ENCODE results near the gene MTARC1.

Gene MTARC1

GRCh38 chr1:220807726-220808125 is 21.0 kb downstream of the MTARC1 start:
- no peak for DNase-seq

DNA sequence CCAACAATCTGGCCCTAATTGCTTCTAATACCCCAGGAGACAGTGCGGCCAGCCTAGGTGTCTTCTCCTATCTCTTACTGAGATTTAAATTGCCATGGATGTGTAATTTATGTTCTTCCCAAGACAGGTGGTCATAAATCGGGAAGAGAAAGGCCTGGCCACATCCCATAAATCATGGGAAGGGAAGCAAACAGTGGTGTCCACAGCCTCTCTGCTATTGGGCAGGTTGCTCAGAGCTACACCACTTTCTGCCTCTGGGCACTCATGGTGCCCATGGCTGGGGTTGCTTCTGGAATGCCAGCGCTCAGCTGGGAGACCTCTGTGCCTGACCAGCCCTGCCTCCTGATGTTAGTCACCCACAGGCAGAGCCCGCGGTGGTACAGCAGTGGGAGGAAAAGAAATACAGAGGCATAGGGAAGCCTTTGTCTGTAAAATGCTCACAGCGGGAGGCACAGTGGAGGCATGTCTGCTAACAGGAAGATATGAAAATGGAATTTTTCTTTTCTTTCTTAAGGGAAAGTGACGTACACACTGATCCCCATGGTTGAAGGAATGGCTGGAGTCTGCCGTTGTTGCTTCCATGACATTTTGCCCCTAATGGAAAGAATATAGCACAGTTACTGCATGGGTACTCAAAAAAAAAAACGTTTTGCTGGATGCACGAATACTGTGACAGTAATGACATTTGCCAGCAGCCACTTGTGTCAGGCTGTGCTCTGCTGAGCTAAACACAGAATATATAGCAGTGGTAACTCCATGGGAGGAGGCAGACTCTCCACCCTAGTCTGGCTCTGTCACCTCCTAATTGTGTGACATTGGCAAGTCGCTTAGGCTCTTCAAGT is 21.9 kb downstream of the MTARC1 start:
- no peak for DNase-seq

GRCh38 chr1:220809187-220809550 is 22.5 kb downstream of the MTARC1 start:
- no peak for DNase-seq

- DNase-seq = no peak
Observed at GRCh38 chr1:220809704-220810103, 23.0 kb downstream of the MTARC1 start.

DNA sequence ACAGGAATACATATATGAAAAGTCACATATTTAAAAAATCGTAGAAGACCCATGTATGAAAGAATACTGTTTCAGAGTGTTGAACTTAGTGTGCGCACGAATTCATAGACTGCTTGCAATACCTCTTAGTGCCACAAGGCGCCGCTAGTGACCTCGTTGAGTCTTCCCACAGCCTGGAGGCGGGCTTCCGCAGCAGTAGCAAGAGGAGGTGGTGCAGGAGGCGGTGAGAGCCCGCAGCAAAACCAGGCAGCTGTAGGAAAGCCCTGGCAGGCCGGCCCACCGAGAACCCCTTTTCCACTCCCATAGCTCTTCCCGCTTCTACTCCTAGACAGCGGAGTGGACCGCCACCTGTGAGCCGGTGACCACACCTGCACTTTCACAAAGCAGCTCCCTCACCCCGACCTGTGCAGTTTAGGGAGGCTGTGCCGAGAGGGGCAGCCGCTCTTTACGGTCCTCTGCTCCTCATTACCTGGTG is 23.5 kb downstream of the MTARC1 start:
- peak; percentile 88 for DNase-seq

GRCh38 chr1:220810963-220811362 is 24.2 kb downstream of the MTARC1 start:
- no peak for DNase-seq

DNA sequence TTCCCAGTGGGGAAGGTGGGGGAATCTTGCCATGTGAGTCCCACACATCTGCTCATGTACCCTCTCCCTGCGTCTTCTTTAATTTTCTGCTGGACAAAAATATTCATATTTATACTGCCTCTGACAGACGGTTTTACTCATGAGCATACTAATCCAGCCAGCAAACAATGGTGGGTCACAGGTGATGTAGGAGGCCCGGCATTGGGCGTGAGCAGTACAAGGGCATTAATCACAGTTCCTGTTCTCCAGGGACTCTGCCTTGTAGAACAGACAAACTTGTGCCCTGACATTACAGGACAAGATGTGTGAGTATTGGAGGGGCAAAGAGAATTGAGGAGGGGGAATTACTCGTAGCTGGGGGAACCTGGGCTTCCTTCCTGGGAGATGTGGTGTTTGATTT is 25.0 kb downstream of the MTARC1 start:
- no peak for DNase-seq

DNA sequence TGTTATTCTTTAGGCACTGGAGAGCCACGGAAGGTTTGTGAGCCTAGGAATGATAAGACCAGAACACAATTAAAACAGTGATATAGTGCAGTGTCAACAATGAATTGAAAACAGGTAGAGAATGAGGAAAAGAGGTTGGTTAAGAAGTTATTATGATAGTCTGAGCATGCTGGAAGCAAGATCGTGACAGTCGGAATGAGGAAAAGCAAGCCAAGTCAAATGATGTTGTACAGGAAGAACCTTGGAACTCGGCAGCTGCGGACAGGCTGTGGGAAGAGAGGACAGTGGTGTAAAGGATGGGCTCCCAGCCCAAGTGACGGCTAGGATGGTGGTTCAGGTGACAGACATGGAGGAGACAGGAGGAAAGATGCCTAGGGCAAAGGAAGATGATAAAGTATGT is 25.6 kb downstream of the MTARC1 start:
- DNase-seq = no peak

GRCh38 chr1:220813013-220813412 is 26.3 kb downstream of the MTARC1 start:
- DNase-seq = peak; percentile 29

DNA sequence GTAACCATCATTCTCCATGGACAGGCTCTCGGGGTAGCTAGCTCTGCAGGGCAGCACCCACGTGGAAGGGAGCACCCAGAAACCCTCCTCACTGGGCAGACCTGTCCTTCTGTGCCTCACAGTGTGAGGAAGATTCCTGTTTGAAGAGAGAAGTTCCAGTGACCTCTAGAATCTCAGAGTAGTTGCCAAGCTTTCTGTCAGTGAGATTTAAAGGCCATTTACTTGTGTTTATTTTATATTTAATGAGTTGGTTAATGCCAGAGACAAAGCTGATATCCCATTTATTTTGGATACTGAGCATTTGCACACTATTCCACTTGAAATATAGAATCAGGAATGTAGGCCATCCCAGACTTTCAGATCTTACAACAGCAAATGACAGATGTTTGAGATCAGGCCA is 28.7 kb downstream of the MTARC1 start:
- DNase-seq = no peak

DNA sequence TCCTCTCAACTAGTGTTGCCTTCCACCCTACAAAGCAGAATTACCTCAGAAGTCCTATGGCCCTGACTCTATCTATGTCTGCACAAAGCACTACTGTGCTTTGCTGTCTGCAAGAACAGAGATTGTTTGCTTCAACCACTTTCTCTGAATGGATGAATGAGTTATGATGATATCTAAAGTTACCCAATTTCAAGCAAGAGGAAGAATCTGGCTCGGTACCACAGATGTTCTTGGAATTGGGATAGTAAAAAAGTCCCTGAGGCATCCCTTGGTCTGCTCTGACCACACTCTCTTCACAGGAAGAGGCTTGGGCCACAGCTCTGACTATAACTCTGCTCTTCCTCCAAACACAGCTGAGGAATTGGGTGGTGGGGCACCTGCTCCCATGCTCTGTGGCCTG is 31.2 kb downstream of the MTARC1 start:
- DNase-seq = peak; percentile 2

DNA sequence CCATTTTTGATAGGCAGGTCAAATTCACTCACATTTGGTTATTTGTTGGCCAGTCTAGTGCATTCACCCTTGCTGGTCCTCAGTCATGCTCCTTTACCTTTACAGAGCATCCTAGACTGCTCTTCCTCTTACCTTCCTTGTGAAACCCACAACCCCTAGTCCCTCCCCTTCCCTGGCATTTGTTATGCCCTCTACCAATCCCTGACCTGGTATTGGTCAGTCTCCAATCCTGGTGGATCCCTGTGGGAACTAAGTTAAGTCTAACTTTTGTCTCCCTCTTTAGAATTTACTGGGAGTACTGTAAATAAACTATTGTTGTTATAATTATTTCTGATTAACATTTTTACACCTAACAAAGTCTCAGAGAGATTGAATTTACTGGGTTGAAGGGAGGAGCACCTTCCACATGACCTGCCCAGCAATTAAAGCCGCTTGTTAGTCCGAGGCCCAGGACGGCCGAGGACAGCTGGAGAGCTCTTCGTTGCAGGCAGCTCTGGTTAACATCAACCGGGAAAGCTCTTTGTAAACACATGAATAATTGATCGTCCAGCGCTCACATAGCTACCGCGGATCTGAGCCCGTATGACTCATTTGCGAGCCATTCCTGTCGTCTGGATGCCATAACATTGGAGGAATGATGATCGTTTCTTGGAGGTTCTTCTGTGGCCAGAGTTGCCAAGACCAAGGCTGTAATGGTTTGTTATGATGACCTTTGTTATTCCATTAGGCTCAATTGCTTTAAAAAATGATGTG is 31.9 kb downstream of the MTARC1 start:
- DNase-seq = no peak

DNA sequence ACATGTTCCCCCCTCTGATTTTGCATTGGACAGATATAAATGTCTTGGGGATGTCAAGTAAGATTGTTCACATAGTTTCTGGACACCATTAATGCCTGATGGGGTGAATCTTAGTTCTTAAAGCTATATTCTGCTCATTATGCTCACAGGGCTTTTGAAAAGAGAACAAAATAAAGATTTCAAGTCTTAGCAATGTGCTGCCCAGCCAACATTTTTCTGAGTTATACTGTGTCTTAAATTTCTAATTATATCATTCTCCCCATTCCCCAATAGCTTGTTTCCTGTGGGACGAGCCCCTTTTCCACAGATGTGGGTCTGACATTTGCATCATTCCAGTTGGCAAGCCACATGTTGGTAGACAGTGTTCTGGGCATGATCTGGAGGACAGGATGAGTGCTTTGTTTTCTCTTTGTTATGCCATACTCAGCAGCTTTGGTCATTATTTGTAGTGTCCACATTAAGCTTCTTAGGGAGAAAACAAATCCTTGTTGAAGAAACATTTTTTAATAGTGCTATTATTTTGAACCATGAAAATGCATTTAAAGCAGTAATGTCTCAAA is 32.8 kb downstream of the MTARC1 start:
- no peak for DNase-seq

DNA sequence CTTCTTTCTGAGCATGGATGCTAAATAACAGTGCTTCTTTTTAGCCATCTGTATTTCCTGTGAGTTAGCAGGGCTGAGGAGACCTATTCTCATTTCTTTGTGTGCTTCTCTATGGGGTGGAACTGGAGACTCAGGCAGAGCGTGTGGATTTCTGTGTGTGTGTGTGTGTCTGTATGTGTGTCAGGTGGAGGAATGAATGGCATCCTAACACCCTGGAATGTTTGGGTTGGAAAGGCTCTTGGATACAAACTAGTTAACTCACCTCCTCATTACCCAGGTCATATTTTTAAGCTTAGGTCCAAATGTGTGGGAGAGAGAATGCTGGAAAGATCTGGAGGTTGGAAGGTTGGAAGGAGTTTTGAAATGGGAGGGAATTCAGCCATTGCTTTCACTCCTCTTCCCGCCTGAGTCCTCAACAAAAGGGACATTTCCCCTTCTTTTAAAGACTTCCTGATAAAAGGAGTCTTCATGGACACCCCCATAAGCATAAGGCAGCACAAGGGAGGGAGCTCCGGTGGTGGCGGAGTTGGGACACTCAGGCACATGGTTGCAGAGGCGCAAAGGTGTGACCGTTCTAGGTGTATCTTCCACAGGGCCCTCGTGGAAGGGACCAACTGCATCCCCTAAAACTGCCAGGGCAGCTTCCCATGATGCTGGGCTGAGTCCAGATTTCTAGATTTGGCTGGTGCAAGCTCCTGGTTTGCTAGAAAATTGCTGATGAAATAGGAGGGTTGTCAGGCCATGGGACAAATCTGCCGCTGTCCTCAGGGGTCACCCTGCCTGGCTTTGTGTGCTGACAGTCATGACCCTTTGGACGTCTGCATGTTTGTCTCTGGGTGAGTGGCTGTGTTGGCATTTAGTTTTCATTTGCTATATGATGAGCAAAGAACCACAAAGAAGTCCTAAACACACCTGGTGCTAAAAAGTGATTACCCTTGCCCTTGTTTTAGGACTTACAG is 37.6 kb downstream of the MTARC1 start:
- no peak for DNase-seq

- DNase-seq = no peak
Observed at GRCh38 chr1:220825819-220826551, 39.3 kb downstream of the MTARC1 start.

DNA sequence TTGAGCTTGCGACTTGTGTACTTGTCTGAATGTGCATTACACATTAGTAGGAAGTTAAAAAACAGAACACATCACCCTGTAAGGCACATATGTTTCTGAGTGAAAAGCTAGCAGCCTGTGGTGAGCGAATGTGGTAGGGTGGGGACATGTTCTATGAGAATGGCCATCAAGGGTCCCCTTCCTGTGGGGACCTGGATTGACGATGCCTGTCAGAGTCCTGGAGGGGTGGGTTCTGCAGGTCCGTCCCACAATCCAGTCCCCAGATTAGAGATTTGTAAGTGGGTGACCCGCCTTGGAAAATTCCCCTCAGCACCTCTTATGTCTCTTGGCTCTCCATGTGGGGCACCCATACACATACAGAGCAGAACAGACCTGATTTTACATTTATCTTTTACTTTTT is 40.0 kb downstream of the MTARC1 start:
- DNase-seq = no peak

GRCh38 chr1:220827445-220828178 is 40.9 kb downstream of the MTARC1 start:
- no peak for DNase-seq

GRCh38 chr1:220828179-220828490 is 41.4 kb downstream of the MTARC1 start:
- no peak for DNase-seq

- no peak for DNase-seq
Observed at GRCh38 chr1:220828950-220829586, 42.4 kb downstream of the MTARC1 start.

- no peak for DNase-seq
Observed at GRCh38 chr1:220833436-220833835, 46.7 kb downstream of the MTARC1 start.
